A673 (cell line): ENCODE measurements around the gene RHBG. TPM values are rescaled to one million over a fixed set of nuclear protein-coding genes. Genes with fewer than 3 reads are reported as not detected.

Experiments
- BruUV-seq: library from RNA; stranded (reverse); fragments of 400-500 nt; replicated peaks from 2 replicates; lab custom pipeline; 2021; lab: Mats Ljungman, UMichigan
- CTCF ChIA-PET: fragments of 300-600 bp; sonication (Branson Sonifier 250); formaldehyde crosslinking; loops from one replicate; lab custom pipeline; 2022; ENCODE audit warnings: antibody characterized with exemption; lab: Charles Lee
- POLR2A ChIA-PET: fragments of 300-600 bp; sonication (Branson Sonifier 250); formaldehyde crosslinking; loops from one replicate; lab custom pipeline; 2022; ENCODE audit warnings: antibody characterized with exemption; ENCODE audit not compliant: low non-redundant PET; lab: Charles Lee
- DNase-seq: peaks from one replicate; pipeline ENCODE4 v3.0.0-alpha.2; 2015; ENCODE audit warnings: low spot score
- H3K27ac ChIP-seq: fragments of 200-600 bp; sonication (generic); 2 replicates; pipeline ENCODE4 v1.5.1; 2016; ENCODE audit warnings: mixed run types, low read depth, mild to moderate bottlenecking, mixed read lengths, antibody characterized with exemption, low read length; ENCODE audit not compliant: poor library complexity, severe bottlenecking
- H3K27me3 ChIP-seq: fragments of 200-600 bp; sonication (generic); replicated peaks from 2 replicates; pipeline ENCODE4 v1.6.1; 2017; ENCODE audit warnings: mixed run types, low read depth, mild to moderate bottlenecking, mixed read lengths, antibody characterized with exemption, low read length; ENCODE audit not compliant: insufficient read depth, poor library complexity
- H3K36me3 ChIP-seq: fragments of 200-600 bp; sonication (generic); 2 replicates; pipeline ENCODE4 v1.6.1; 2016; ENCODE audit warnings: mixed run types, mild to moderate bottlenecking, mixed read lengths, antibody characterized with exemption, low read length; ENCODE audit not compliant: insufficient read depth, poor library complexity, severe bottlenecking
- H3K4me1 ChIP-seq: fragments of 200-600 bp; sonication (generic); 2 replicates; pipeline ENCODE4 v1.6.1; 2017; ENCODE audit warnings: mixed run types, mild to moderate bottlenecking, mixed read lengths, antibody characterized with exemption, low read length; ENCODE audit not compliant: insufficient read depth, poor library complexity, severe bottlenecking
- H3K4me3 ChIP-seq: fragments of 200-600 bp; sonication (generic); 2 replicates; pipeline ENCODE4 v1.5.1; 2016; ENCODE audit warnings: low read depth, mixed run types, mild to moderate bottlenecking, mixed read lengths, low read length; ENCODE audit not compliant: poor library complexity, severe bottlenecking
- H3K9me3 ChIP-seq: fragments of 200-600 bp; sonication (generic); 2 replicates; pipeline ENCODE4 v1.6.1; 2016; ENCODE audit warnings: mixed run types, low read depth, mild to moderate bottlenecking, mixed read lengths, antibody characterized with exemption, low read length; ENCODE audit not compliant: poor library complexity, severe bottlenecking
- CTCF ChIP-seq: fragments of 300-800, 200-600 bp; sonication (generic); conservative IDR thresholded peaks from 2 replicates; pipeline ENCODE4 v1.5.1; 2017; ENCODE audit warnings: low read depth, mild to moderate bottlenecking, antibody characterized with exemption, low read length, moderate library complexity, mixed read lengths
- EZH2 ChIP-seq: fragments of 200-600 bp; sonication (generic); IDR thresholded peaks from 2 replicates; pipeline ENCODE4 v1.6.1; 2017; ENCODE audit warnings: borderline replicate concordance, low read depth, mild to moderate bottlenecking, mixed read lengths, antibody characterized with exemption, low read length; ENCODE audit not compliant: poor library complexity, severe bottlenecking
- intact Hi-C: fragments of 100-400 bp; cut with micrococcal nuclease; formaldehyde crosslinking; loops from one replicate; pipeline ENCODE4 v1.10.0; 2022; ENCODE audit not compliant: unreplicated experiment
- total RNA-seq: library from RNA; stranded (reverse); gene quantifications from 2 replicates; pipeline ENCODE4 v1.2.3, GENCODE V29; 2021

RHBG gene
- total RNA-seq, 1 experiment from 2014 or later: not detected

- TF ChIP-seq EZH2 (no peak), CTCF (no peak)
- H3K4me3 ChIP-seq: no peak overlapping the region
- intact Hi-C loops: loop anchor here (5.0 kb wide), 1 partner anchor 225 kb away; no protein-coding TSS in a partner anchor
- H3K9me3 ChIP-seq: no peaks in the 10 kb centered on the region
- H3K27ac ChIP-seq: no peak overlapping the region
- no peak for DNase-seq
- ChIA-PET POLR2A (no interaction called here), CTCF (interaction anchor here (0.9 to 1.3 kb wide), 2 partner anchors 64 to 209 kb away, joined by 4 to 5 read pairs; partner anchors contain the start of gene NAXE)
- no peaks in the 10 kb centered on the region for H3K36me3 ChIP-seq
- BruUV-seq: no TSS peak
- H3K4me1 ChIP-seq: no peaks in the 10 kb centered on the region
- no peaks in the 10 kb centered on the region for H3K27me3 ChIP-seq
Observed at GRCh38 chr1:156382561-156382960, 13.6 kb downstream of the RHBG start.

GRCh38 chr1:156383023-156383422 lies 14.0 kb downstream of the RHBG start:
- H3K36me3 ChIP-seq: no peaks in the 10 kb centered on the region

GRCh38 chr1:156384007-156384406 lies 15.0 kb downstream of the RHBG start:
- no peak for DNase-seq
- CTCF ChIA-PET: interaction anchor here (0.7 to 3.8 kb wide), 4 partner anchors 11 to 224 kb away, joined by 3 to 98 read pairs (median 12); no protein-coding TSS in a partner anchor
- Histone ChIP-seq H3K4me3 (no peak overlapping the region), H3K9me3 (no peaks in the 10 kb centered on the region), H3K36me3 (no peaks in the 10 kb centered on the region), H3K27me3 (peaks cover 11% of the 10 kb centered on the region), H3K4me1 (no peaks in the 10 kb centered on the region), H3K27ac (no peak overlapping the region)
- POLR2A ChIA-PET: interaction anchor here (0.7 kb wide), 1 partner anchor 50 kb away, joined by 3 read pairs; no protein-coding TSS in a partner anchor
- intact Hi-C loops: loop anchor here (5.0 kb wide), 1 partner anchor 223 kb away; no protein-coding TSS in a partner anchor
- no peak for TF ChIP-seq CTCF
- TF ChIP-seq EZH2: no peak
- no TSS peak for BruUV-seq

More at GRCh38 chr1:156383023-156383422, 14.0 kb downstream of the RHBG start:
- H3K4me1 ChIP-seq: no peaks in the 10 kb centered on the region
- POLR2A ChIA-PET: no interaction called here
- H3K9me3 ChIP-seq: no peaks in the 10 kb centered on the region
- CTCF ChIA-PET: interaction anchor here (0.9 to 1.3 kb wide), 2 partner anchors 63 to 208 kb away, joined by 4 to 5 read pairs; partner anchors contain the start of gene NAXE
- H3K27me3 ChIP-seq: peaks cover 4% of the 10 kb centered on the region
- DNase-seq: peak; percentile 80
- TF ChIP-seq EZH2 (no peak), CTCF (peak; percentile 87)
- no TSS peak for BruUV-seq
- H3K27ac ChIP-seq: no peak overlapping the region
- intact Hi-C loops: loop anchor here (5.0 kb wide), 1 partner anchor 224 kb away; no protein-coding TSS in a partner anchor
- no peak overlapping the region for H3K4me3 ChIP-seq
